HEK293T (cell line): ENCODE data around the gene KRT10.

Source experiments
- BHLHE40 ChIP-seq: fragments of 450-650 bp; IDR thresholded peaks from 2 replicates; pipeline ENCODE4 v1.6.1; 2016; ENCODE audit warnings: mild to moderate bottlenecking, moderate library complexity, borderline replicate concordance
- ELF4 ChIP-seq: fragments of 450-650 bp; IDR thresholded peaks from 2 replicates; pipeline ENCODE4 v1.6.1; 2017; ENCODE audit warnings: antibody characterized with exemption
- FOXA1 ChIP-seq: fragments of 450-650 bp; IDR thresholded peaks from 2 replicates; pipeline ENCODE4 v1.6.1; 2016; ENCODE audit warnings: mild to moderate bottlenecking
- NFRKB ChIP-seq: fragments of 450-650 bp; IDR thresholded peaks from 2 replicates; pipeline ENCODE4 v1.6.1; 2016; ENCODE audit warnings: mild to moderate bottlenecking, moderate library complexity
- PKNOX1 ChIP-seq: fragments of 450-650 bp; IDR thresholded peaks from 2 replicates; pipeline ENCODE4 v1.6.1; 2016
- SP1 ChIP-seq: fragments of 450-650 bp; IDR thresholded peaks from 2 replicates; pipeline ENCODE4 v1.6.1; 2017
- SUZ12 ChIP-seq: fragments of 450-650 bp; IDR thresholded peaks from 2 replicates; pipeline ENCODE4 v1.6.1; 2016; ENCODE audit warnings: mild to moderate bottlenecking
- ZNF384 ChIP-seq: fragments of 450-650 bp; IDR thresholded peaks from 2 replicates; pipeline ENCODE4 v1.6.1; 2016

- TF ChIP-seq NFRKB (no peak), ZNF384 (no peak), ELF4 (no peak), PKNOX1 (no peak), SUZ12 (no peak), SP1 (no peak), FOXA1 (no peak), BHLHE40 (no peak)
Measured at GRCh38 chr17:40828454-40829044, 6.1 kb upstream of the KRT10 start.
